ENCODE data around the gene CBX8. TPM values are rescaled to one million over a fixed set of nuclear protein-coding genes. Genes with fewer than 3 reads are reported as not detected.
A peak's percentile ranks its signal among the peaks of the same experiment; 100 is the strongest.

CBX8 gene
- total and polyA plus RNA-seq, 2 of the 13 experiments (the other 11 are each of a cell fraction or from before 2014, with no cell fraction given), result 0.34 to 12.6 TPM

- TF ChIP-seq, protein P1, sequence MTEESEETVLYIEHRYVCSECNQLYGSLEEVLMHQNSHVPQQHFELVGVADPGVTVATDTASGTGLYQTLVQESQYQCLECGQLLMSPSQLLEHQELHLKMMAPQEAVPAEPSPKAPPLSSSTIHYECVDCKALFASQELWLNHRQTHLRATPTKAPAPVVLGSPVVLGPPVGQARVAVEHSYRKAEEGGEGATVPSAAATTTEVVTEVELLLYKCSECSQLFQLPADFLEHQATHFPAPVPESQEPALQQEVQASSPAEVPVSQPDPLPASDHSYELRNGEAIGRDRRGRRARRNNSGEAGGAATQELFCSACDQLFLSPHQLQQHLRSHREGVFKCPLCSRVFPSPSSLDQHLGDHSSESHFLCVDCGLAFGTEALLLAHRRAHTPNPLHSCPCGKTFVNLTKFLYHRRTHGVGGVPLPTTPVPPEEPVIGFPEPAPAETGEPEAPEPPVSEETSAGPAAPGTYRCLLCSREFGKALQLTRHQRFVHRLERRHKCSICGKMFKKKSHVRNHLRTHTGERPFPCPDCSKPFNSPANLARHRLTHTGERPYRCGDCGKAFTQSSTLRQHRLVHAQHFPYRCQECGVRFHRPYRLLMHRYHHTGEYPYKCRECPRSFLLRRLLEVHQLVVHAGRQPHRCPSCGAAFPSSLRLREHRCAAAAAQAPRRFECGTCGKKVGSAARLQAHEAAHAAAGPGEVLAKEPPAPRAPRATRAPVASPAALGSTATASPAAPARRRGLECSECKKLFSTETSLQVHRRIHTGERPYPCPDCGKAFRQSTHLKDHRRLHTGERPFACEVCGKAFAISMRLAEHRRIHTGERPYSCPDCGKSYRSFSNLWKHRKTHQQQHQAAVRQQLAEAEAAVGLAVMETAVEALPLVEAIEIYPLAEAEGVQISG (CRISPR knock-in tag; IDR thresholded peaks at IDR 0.05), result 0 out of 2 replicates have a peak, but pooled peaks have one; percentile 5
- TF ChIP-seq SNRNP70 (IDR thresholded peaks at IDR 0.05; ENCODE audit: low read depth, low read length), result no peak
- peak; percentile 54; the same call in 1 of the 2 replicates for TF ChIP-seq GABPB1 (CRISPR knock-in tag; IDR thresholded peaks at IDR 0.05)
- 0 out of 2 replicates have a peak, but pooled peaks have one; percentile 75 for TF ChIP-seq HES4 (CRISPR knock-in tag; IDR thresholded peaks at IDR 0.05; ENCODE audit: borderline replicate concordance)
- TF ChIP-seq ZMAT3 (CRISPR knock-in tag; conservative IDR thresholded peaks at IDR 0.05), result no peak
- no peak for TF ChIP-seq ZNF598 (CRISPR knock-in tag; IDR thresholded peaks at IDR 0.05; ENCODE audit: borderline replicate concordance)
- 0 out of 2 replicates have a peak, but pooled peaks have one; percentile 30 for TF ChIP-seq ZNF790 (CRISPR knock-in tag; IDR thresholded peaks at IDR 0.05; ENCODE audit: borderline replicate concordance)
- peak; percentile 57; the same call in 1 of the 2 replicates for TF ChIP-seq ZNF687 (CRISPR knock-in tag; IDR thresholded peaks at IDR 0.05)
- TF ChIP-seq MATR3 (CRISPR knock-in tag; IDR thresholded peaks at IDR 0.05), result no peak
- no peak for TF ChIP-seq ZNF407 (CRISPR knock-in tag; IDR thresholded peaks at IDR 0.05; ENCODE audit: not compliant biosample characterization)
- TF ChIP-seq HNF4A (CRISPR knock-in tag; IDR thresholded peaks at IDR 0.05), result no peak
- TF ChIP-seq DBP (CRISPR knock-in tag; IDR thresholded peaks at IDR 0.05; ENCODE audit: not compliant biosample characterization), result no peak
Measured at GRCh38 chr17:79778504-79779083, 18.3 kb downstream of the CBX8 start (continued).

All from HepG2 (cell line).